H9 (cell line): Measurements from ENCODE around the gene DLGAP4. TPM values are rescaled to one million over a fixed set of nuclear protein-coding genes. Genes with fewer than 3 reads are reported as not detected.

Source experiments
- DNase-seq: peaks from one replicate; pipeline ENCODE4 v3.0.0-alpha.2; 2017
- H2AFZ ChIP-seq: one replicate; pipeline ENCODE4 v1.6.1; 2013; ENCODE audit warnings: mild to moderate bottlenecking, low read length, control low read depth, moderate library complexity
- H2AK5ac ChIP-seq: 2 replicates; pipeline ENCODE4 v1.6.1; 2013; ENCODE audit warnings: low read length, control low read depth, mixed read lengths; ENCODE audit not compliant: insufficient read length
- H2BK120ac ChIP-seq: one replicate; pipeline ENCODE4 v1.6.1; 2013; ENCODE audit warnings: low read depth, mild to moderate bottlenecking, low read length, control low read depth, inconsistent platforms; ENCODE audit not compliant: poor library complexity, severe bottlenecking
- H2BK12ac ChIP-seq: 2 replicates; pipeline ENCODE4 v1.6.1; 2013; ENCODE audit warnings: low read length, control low read depth, mixed read lengths, low read depth; ENCODE audit not compliant: insufficient read length
- H2BK15ac ChIP-seq: 2 replicates; pipeline ENCODE4 v1.6.1; 2013; ENCODE audit warnings: low read depth, low read length, control low read depth
- H2BK20ac ChIP-seq: one replicate; pipeline ENCODE4 v1.6.1; 2013; ENCODE audit warnings: low read depth, mild to moderate bottlenecking, low read length, control low read depth, inconsistent platforms; ENCODE audit not compliant: poor library complexity, severe bottlenecking
- H2BK5ac ChIP-seq: 2 replicates; pipeline ENCODE4 v1.6.1; 2013; ENCODE audit warnings: low read length, control low read depth, mixed read lengths; ENCODE audit not compliant: insufficient read length
- H3K14ac ChIP-seq: 2 replicates; pipeline ENCODE4 v1.6.1; 2013; ENCODE audit warnings: low read length, control low read depth; ENCODE audit not compliant: insufficient read depth
- H3K18ac ChIP-seq: 2 replicates; pipeline ENCODE4 v1.6.1; 2013; ENCODE audit warnings: low read depth, mild to moderate bottlenecking, mixed read lengths, low read length, control low read depth; ENCODE audit not compliant: insufficient read length
- H3K23ac ChIP-seq: 2 replicates; pipeline ENCODE4 v1.6.1; 2013; ENCODE audit warnings: low read length, control low read depth, mixed read lengths, low read depth; ENCODE audit not compliant: insufficient read length
- H3K23me2 ChIP-seq: 2 replicates; pipeline ENCODE4 v1.6.1; 2013; ENCODE audit warnings: low read depth, mild to moderate bottlenecking, mixed read lengths, low read length, control low read depth; ENCODE audit not compliant: insufficient read length, poor library complexity, severe bottlenecking
- H3K27ac ChIP-seq: 2 replicates; pipeline ENCODE4 v1.5.1; 2013; ENCODE audit warnings: low read length, control low read depth, mixed read lengths, low read depth; ENCODE audit not compliant: insufficient read length
- H3K27me3 ChIP-seq: 2 replicates; pipeline ENCODE4 v1.6.1; 2013; ENCODE audit warnings: low read length, control low read depth, inconsistent platforms; ENCODE audit not compliant: insufficient read depth
- H3K4ac ChIP-seq: 2 replicates; pipeline ENCODE4 v1.6.1; 2013; ENCODE audit warnings: low read depth, mild to moderate bottlenecking, control low read depth, inconsistent platforms, low read length, moderate library complexity
- H3K4me1 ChIP-seq: 2 replicates; pipeline ENCODE4 v1.6.1; 2013; ENCODE audit warnings: low read length, control low read depth, inconsistent platforms; ENCODE audit not compliant: insufficient read depth
- H3K4me2 ChIP-seq: 2 replicates; pipeline ENCODE4 v1.6.1; 2013; ENCODE audit warnings: low read length, control low read depth, mixed read lengths; ENCODE audit not compliant: insufficient read length, insufficient read depth
- H3K56ac ChIP-seq: 2 replicates; pipeline ENCODE4 v1.6.1; 2013; ENCODE audit warnings: low read depth, mild to moderate bottlenecking, mixed read lengths, low read length, control low read depth; ENCODE audit not compliant: insufficient read length
- H3K79me1 ChIP-seq: 2 replicates; pipeline ENCODE4 v1.6.1; 2013; ENCODE audit warnings: low read depth, mild to moderate bottlenecking, moderate library complexity, low read length, control low read depth, inconsistent platforms; ENCODE audit not compliant: insufficient read depth, poor library complexity, severe bottlenecking
- H3K79me2 ChIP-seq: 2 replicates; pipeline ENCODE4 v1.6.1; 2013; ENCODE audit warnings: low read length, control low read depth, inconsistent platforms; ENCODE audit not compliant: insufficient read depth
- H3K9ac ChIP-seq: 2 replicates; pipeline ENCODE4 v1.6.1; 2013; ENCODE audit warnings: low read length, control low read depth, mixed read lengths; ENCODE audit not compliant: insufficient read length; ENCODE audit errors: extremely low read depth
- H3K9me3 ChIP-seq: one replicate; pipeline ENCODE4 v1.6.1; 2013; ENCODE audit warnings: low read depth, low read length, inconsistent platforms; ENCODE audit not compliant: control insufficient read depth
- H3T11ph ChIP-seq: one replicate; pipeline ENCODE4 v1.6.1; 2013; ENCODE audit warnings: mild to moderate bottlenecking, low read length, control low read depth, inconsistent platforms
- H4K20me1 ChIP-seq: one replicate; pipeline ENCODE4 v1.6.1; 2013; ENCODE audit not compliant: control insufficient read depth, insufficient read length, insufficient read depth
- H4K5ac ChIP-seq: 2 replicates; pipeline ENCODE4 v1.6.1; 2013; ENCODE audit warnings: low read depth, mild to moderate bottlenecking, mixed read lengths, low read length, control low read depth; ENCODE audit not compliant: insufficient read length
- H4K8ac ChIP-seq: replicated peaks from 2 replicates; pipeline ENCODE4 v1.6.1; 2013; ENCODE audit warnings: low read length, control low read depth, mixed read lengths, low read depth; ENCODE audit not compliant: insufficient read length
- H4K91ac ChIP-seq: 2 replicates; pipeline ENCODE4 v1.6.1; 2013; ENCODE audit warnings: low read depth, mild to moderate bottlenecking, moderate library complexity, mixed read lengths, low read length, control low read depth; ENCODE audit not compliant: insufficient read length
- H3K27ac Mint-ChIP-seq, 3 experiments: 2 replicates in 2 of 3; 3 replicates in 1 of 3; pipeline ENCODE4 v1.8.0; 2020 to 2021; ENCODE audit warnings: mixed read lengths in 3 of 3, mild to moderate bottlenecking in 1 of 3, moderate library complexity in 1 of 3
- H3K27me3 Mint-ChIP-seq: 2 replicates; pipeline ENCODE4 v1.8.0; 2021; ENCODE audit warnings: low read depth, mild to moderate bottlenecking, moderate library complexity, mixed read lengths
- H3K36me3 Mint-ChIP-seq, 3 experiments: 2 replicates in 2 of 3; 3 replicates in 1 of 3; pipeline ENCODE4 v1.8.0; 2020 to 2021; ENCODE audit warnings: low read depth in 3 of 3, mixed read lengths in 3 of 3; ENCODE audit not compliant: insufficient read depth in 1 of 3
- H3K4me1 Mint-ChIP-seq, 2 experiments: 2 replicates each; pipeline ENCODE4 v1.8.0; 2020; ENCODE audit warnings: mixed read lengths in 2 of 2
- H3K4me3 Mint-ChIP-seq, 2 experiments: 2 replicates in 1 of 2; 3 replicates in 1 of 2; pipeline ENCODE4 v1.8.0; 2020 to 2021; ENCODE audit warnings: mild to moderate bottlenecking in 2 of 2, mixed read lengths in 2 of 2, moderate library complexity in 1 of 2
- H3K9me3 Mint-ChIP-seq, 2 experiments: 2 replicates in 1 of 2; 3 replicates in 1 of 2; pipeline ENCODE4 v1.8.0; 2020; ENCODE audit warnings: mild to moderate bottlenecking in 2 of 2, mixed read lengths in 2 of 2, moderate library complexity in 1 of 2
- WGBS: extraction: QIAGEN DNeasy Blood & Tissue Kit; methylation state at CpG from one replicate; pipeline ENCODE4 v1.1.7; 2013; ENCODE audit warnings: missing lambda C conversion rate, low lambda C conversion rate, mixed read lengths; ENCODE audit not compliant: insufficient read length; ENCODE audit errors: extremely low coverage; 5-methylcytosine and 5-hydroxymethylcytosine counted together
- total RNA-seq: library from RNA; stranded (reverse); gene quantifications from 2 replicates; pipeline ENCODE4 v1.2.1, GENCODE V29; 2021
- TF ChIP-seq, protein P1 (sequence below): fragments of 200-600 bp; sonication (generic); conservative IDR thresholded peaks from 3 replicates; pipeline ENCODE4 v1.8.0; 2021; ENCODE audit warnings: antibody characterized with exemption, mild to moderate bottlenecking

DLGAP4 gene
- total RNA-seq, 1 experiment from 2014 or later, result 48.0 TPM

DNA sequence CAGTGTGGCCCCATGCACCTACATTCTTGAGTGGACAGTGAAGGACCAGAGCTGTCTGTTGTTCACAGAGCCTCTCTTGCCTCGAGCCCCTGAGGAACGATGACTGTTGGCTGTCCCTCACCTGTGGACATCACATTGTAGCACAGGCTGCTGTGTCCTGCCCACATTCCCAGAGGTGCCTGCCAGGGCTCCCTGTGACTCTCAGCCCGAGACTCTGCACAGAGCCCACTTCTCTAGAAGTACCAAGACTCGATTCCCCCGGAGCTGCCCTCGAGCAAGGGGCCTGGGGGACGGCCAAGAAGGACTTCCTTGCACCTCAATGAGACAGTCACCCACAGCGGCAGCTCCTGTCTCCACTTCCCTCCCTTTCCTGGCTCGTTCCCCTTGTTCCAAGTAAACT lies 28.6 kb upstream of the DLGAP4 start:
- H2BK12ac ChIP-seq, result no peak overlapping the region
- Mint-ChIP-seq H3K27ac (no peak overlapping the region), H3K4me1 (peaks cover 0 to 23% of the 10 kb centered on the region in 2 experiments; a peak in 3 of 4 replicates), H3K9me3 (no peaks in the 10 kb centered on the region), H3K4me3 (no peak overlapping the region), H3K36me3 (no peaks in the 10 kb centered on the region), H3K27me3 (peaks cover 10% of the 10 kb centered on the region)
- H3K4ac ChIP-seq, result no peak overlapping the region
- no peaks in the 10 kb centered on the region for H3K9me3 ChIP-seq
- no peak overlapping the region for H3T11ph ChIP-seq
- no peak overlapping the region for H3K4me2 ChIP-seq
- no peak overlapping the region for H3K56ac ChIP-seq
- no peak overlapping the region for H2BK15ac ChIP-seq
- no peak overlapping the region for H2AFZ ChIP-seq
- no CpG with 5 or more reads among the region's 9 CpGs for WGBS
- no peaks in the 10 kb centered on the region for H3K27me3 ChIP-seq
- H4K8ac ChIP-seq, result no peak overlapping the region
- no peak overlapping the region for H2AK5ac ChIP-seq
- no peaks in the 10 kb centered on the region for H3K4me1 ChIP-seq
- H3K14ac ChIP-seq, result no peak overlapping the region; the same call in 1 of the 2 replicates
- DNase-seq, result no peak
- no peaks in the 10 kb centered on the region for H3K23me2 ChIP-seq
- no peak overlapping the region for H4K91ac ChIP-seq
- no peak overlapping the region for H2BK120ac ChIP-seq
- H2BK20ac ChIP-seq, result no peak overlapping the region
- H3K79me2 ChIP-seq, result no peaks in the 10 kb centered on the region
- TF ChIP-seq, protein P1, sequence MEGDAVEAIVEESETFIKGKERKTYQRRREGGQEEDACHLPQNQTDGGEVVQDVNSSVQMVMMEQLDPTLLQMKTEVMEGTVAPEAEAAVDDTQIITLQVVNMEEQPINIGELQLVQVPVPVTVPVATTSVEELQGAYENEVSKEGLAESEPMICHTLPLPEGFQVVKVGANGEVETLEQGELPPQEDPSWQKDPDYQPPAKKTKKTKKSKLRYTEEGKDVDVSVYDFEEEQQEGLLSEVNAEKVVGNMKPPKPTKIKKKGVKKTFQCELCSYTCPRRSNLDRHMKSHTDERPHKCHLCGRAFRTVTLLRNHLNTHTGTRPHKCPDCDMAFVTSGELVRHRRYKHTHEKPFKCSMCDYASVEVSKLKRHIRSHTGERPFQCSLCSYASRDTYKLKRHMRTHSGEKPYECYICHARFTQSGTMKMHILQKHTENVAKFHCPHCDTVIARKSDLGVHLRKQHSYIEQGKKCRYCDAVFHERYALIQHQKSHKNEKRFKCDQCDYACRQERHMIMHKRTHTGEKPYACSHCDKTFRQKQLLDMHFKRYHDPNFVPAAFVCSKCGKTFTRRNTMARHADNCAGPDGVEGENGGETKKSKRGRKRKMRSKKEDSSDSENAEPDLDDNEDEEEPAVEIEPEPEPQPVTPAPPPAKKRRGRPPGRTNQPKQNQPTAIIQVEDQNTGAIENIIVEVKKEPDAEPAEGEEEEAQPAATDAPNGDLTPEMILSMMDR, result no peak
- H3K79me1 ChIP-seq, result no peaks in the 10 kb centered on the region
- H4K5ac ChIP-seq, result no peak overlapping the region
- no peak overlapping the region for H3K27ac ChIP-seq
- H3K23ac ChIP-seq, result no peak overlapping the region
- H3K9ac ChIP-seq, result no peak overlapping the region
- H4K20me1 ChIP-seq, result no peaks in the 10 kb centered on the region
- H2BK5ac ChIP-seq, result no peak overlapping the region
- no peak overlapping the region for H3K18ac ChIP-seq
